CD4-positive, alpha-beta T cell treated with Interleukin-1 beta for 1 hour (primary cell): ENCODE results near the gene CCDC87.
A peak's percentile ranks its signal among the peaks of the same experiment; 100 is the strongest.
"Not testable (repeated sequence)": the region's sequence is repeated elsewhere in the genome, so short reads cannot be mapped to it uniquely, and the experiment has no call there.

ENCODE experiments used
- DNase-seq, 2 donors: peaks; one replicate each; pipeline ENCODE4 v3.0.0-alpha.2; 2020 to 2022

The CCDC87 gene

GRCh38 chr11:66548774-66549630 lies 43.9 kb downstream of the CCDC87 start:
- no peak for DNase-seq

GRCh38 chr11:66548041-66548440 lies 44.8 kb downstream of the CCDC87 start:
- DNase-seq = no peak

- DNase-seq = no peak
Measured at GRCh38 chr11:66547662-66548009, 45.2 kb downstream of the CCDC87 start.

GRCh38 chr11:66546966-66547661 lies 45.7 kb downstream of the CCDC87 start:
- DNase-seq = no peak

- peak in 1 of 2 donors; percentile 13 for DNase-seq
Measured at GRCh38 chr11:66546368-66546965, 46.4 kb downstream of the CCDC87 start, which contains the start of gene ACTN3. Gene ACTN3 (plus strand): TSS chr11:66546903. CDS start chr11:66546938, 35 bp downstream.

GRCh38 chr11:66545701-66546367 lies 47.0 kb downstream of the CCDC87 start, which contains the start of gene ZDHHC24:
Gene ZDHHC24 (minus strand): TSS chr11:66546048. CDS start chr11:66546003, 45 bp downstream.
- peak; percentile 91 for DNase-seq

- not testable (repeated sequence) for DNase-seq
Measured at GRCh38 chr11:66544952-66545351, 47.9 kb downstream of the CCDC87 start.

GRCh38 chr11:66543263-66544107 lies 49.4 kb downstream of the CCDC87 start:
- DNase-seq = peak; percentile 79 to 81

GRCh38 chr11:66542362-66542761 lies 50.5 kb downstream of the CCDC87 start:
- no peak for DNase-seq

- no peak for DNase-seq
Measured at GRCh38 chr11:66541892-66542291, 51.0 kb downstream of the CCDC87 start.

GRCh38 chr11:66540598-66540997 lies 52.3 kb downstream of the CCDC87 start:
- DNase-seq = not testable (repeated sequence)
